ENCODE measurements around the gene TCF21.
"Not testable (repeated sequence)": the region's sequence is repeated elsewhere in the genome, so short reads cannot be mapped to it uniquely, and the experiment has no call there.

Gene TCF21

DNA sequence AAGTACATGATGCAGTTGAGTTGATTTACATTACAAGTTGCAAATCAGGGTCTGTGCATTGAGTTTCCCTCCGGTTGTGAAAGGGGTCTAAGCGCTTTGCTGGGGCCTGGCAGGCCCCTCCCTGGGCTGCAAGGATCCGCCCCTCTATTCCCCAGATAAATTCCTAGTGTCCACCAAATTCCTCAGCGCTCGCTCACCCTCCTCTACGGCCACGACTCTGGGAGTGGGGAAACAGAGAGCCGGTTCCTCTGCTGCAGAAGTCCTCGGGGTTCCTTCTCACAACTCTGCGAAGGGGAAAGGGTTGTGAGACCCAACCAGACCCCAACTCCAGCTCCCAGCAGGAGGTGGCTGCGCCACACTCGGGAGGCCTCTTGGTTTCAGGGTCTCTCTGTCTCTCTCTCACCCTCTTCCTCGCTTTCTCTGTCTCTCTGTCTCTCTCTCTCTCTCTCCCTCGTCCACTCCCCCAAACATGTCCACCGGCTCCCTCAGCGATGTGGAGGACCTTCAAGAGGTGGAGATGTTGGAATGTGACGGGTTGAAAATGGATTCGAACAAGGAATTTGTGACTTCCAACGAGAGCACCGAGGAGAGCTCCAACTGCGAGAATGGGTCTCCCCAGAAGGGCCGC, at the start of gene TCF21:
Gene TCF21 (plus strand): TSS at position 185 of the 628 bp plus-strand sequence. CDS start 285 bp downstream, at position 470.
- Mint-ChIP-seq H3K27me3 (peaks cover 85% of the 10 kb centered on the region), H3K27ac (no peak within 1 kb of the TSS), H3K4me3 (peak within 1 kb of the TSS; percentile 49), H3K9me3 (peaks cover 2% of the 10 kb centered on the region), H3K4me1 (peaks cover 40% of the 10 kb centered on the region), H3K36me3 (no peaks in the 10 kb centered on the region)
- ATAC-seq: no peak

DNA sequence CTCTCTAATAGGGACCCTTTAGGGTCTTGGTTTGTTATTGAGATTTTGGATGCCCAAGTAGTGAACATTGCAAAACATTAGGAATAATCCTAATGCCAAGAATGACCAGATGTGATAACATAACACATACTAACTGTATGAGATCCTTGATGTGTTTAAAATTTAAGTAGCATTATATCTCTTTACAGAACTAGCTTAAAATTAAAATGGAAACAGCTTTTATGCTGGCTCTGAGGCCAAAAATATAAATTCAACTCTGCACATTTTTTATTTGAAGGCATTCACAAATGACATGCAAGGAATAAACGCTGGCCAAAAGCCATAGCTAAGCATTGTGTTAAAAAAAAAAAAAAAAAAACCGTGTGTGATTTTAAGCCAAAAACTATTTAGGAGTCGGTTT, 47.7 kb upstream of the TCF21 start:
- H3K9me3 Mint-ChIP-seq: no peaks in the 10 kb centered on the region
- no peak overlapping the region for H3K27ac Mint-ChIP-seq
- H3K4me3 Mint-ChIP-seq: no peak overlapping the region
- H3K4me1 Mint-ChIP-seq: peaks cover 9% of the 10 kb centered on the region
- ATAC-seq: no peak
- peaks cover 21% of the 10 kb centered on the region for H3K27me3 Mint-ChIP-seq
- H3K36me3 Mint-ChIP-seq: no peaks in the 10 kb centered on the region

DNA sequence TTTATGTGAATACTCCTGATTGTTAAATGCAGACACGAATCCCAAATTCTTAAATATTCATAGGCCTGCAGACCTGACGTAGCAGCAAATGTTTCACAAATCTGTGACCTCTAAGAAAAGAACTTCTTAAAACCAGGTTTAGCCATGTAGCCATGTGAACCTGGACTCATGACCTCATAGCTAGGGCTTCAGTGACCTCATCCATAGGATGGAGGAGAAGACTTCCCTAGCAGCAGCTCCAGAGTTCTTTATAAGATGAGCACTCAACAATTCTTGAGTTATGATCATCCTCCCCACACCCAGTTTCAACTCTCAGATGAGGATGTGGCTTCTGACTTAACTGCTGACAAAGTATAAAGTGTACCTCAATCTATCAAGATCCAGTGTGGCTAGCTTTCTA, 45.8 kb upstream of the TCF21 start:
- Mint-ChIP-seq H3K36me3 (no peaks in the 10 kb centered on the region), H3K27ac (no peak overlapping the region), H3K27me3 (peaks cover 15% of the 10 kb centered on the region), H3K4me1 (peaks cover 2% of the 10 kb centered on the region), H3K9me3 (no peaks in the 10 kb centered on the region), H3K4me3 (no peak overlapping the region)
- no peak for ATAC-seq

DNA sequence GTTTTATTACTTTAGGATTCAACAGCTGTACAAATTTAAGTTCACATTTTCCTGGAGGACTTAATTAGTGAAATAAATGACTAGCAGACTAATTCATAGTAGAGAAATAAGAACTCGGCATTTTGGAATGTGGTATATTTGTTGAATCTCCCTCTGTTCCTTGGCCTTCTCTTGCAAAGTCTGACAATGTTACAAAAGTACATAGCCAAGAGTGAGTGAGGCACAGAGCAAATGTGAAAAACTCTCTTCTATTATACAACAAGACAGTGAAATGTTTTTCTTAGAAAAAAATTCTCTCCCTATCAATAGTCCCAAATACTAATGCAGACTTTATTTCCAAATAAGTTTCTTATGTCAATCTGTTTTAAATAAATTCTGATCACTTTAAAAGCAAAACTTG, 44.2 kb upstream of the TCF21 start:
- no peaks in the 10 kb centered on the region for H3K4me1 Mint-ChIP-seq
- H3K27ac Mint-ChIP-seq: no peak overlapping the region
- no peaks in the 10 kb centered on the region for H3K27me3 Mint-ChIP-seq
- H3K9me3 Mint-ChIP-seq: no peaks in the 10 kb centered on the region
- H3K4me3 Mint-ChIP-seq: no peak overlapping the region
- H3K36me3 Mint-ChIP-seq: no peaks in the 10 kb centered on the region
- ATAC-seq: no peak

DNA sequence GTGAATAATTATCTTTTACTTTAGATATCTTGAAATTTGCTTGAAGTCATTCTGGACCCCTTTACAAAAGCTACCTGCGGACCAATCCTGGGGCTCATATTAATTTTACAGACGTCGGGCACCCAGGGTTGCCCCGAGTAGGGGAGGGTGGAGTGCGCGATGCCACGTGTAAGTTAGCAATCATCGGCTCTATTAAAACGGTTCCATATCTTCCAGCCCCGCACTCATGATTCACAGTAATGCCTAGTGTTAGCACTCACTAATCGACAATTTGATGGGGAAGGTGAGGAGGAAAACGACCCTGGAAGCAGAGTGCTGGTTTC, 34.9 kb upstream of the TCF21 start:
- Mint-ChIP-seq H3K4me1 (peaks cover 7% of the 10 kb centered on the region), H3K4me3 (no peak overlapping the region), H3K27me3 (peaks cover 52% of the 10 kb centered on the region), H3K9me3 (peaks cover 4% of the 10 kb centered on the region), H3K36me3 (no peaks in the 10 kb centered on the region), H3K27ac (no peak overlapping the region)
- no peak for ATAC-seq

DNA sequence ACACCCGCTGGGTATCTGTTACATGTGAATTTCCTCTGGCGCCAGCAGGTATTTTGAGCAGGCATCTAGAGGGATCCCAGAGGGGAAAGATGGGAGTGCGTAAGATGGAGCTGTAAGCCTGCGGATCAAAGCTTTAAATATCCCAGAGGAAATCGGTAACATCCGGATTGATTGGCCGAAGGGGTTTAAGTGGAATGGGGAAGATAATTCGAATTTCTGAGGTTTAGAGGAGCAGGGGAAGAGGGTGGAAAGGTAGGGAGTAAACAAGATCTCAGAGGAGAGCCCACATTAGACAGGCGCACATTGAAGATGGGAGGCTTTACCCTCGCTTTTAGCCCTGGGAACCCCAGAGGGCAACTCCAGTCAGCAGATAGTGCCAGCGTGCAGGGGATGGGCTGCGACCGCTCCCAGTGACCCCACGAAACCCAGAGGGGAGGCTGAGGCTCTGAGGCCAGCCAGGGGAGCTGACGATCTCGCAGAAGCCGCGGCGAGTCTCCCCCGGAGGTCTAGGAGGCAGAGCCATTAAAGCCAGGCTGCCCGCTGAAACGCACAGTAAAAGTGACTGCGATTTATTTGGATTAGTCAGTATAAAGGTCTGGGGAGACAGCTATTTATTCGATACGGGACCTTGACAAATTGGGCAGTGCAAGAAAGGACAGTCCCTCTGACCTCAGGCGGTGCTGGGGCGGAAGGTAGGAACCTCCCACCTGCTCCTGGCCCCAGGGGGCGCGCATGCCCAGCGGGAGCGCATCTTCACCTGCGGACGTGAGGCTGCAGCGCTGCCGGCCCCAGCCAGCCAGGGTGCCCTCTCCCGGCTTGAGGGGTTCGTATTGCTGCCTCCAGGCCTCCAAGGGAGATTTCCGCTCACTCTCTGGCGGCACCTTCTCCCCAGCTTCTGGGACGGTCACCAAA, 34.3 kb upstream of the TCF21 start:
- no peak overlapping the region for H3K4me3 Mint-ChIP-seq

DNA sequence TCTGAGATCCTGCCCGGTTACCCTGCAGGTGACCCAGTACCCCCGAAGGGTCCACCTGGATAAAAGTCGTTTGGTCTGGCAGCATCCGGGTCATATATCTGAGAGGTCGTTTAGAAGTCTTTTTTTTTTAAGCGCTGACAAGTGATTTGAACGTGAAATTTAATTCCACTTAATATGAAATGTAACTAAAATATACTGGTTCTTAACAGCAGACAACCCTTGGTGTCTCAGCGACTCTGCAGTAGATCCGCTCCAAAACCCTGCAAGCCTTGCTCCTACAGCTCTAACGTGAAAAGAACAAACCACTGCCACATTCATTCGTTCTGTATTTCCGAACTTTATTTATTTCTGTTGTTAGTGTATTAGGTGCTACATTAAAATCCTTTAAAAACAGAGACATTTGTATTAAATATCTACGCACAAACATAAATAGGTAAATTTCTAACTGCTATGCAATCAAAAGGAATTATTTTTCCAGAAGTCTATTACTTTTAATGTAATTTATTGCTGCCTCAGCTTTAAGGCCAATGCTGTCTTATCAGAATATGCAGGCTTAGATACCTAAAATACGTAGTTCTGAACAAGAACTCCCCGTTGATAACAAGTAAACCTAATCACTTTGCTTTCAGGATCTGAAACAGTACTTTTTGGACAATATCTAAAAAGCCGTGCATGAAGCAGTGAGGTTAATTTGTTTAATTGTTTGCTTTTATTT, 33.5 kb upstream of the TCF21 start:
- Mint-ChIP-seq H3K27ac (no peak overlapping the region), H3K9me3 (peaks cover 8% of the 10 kb centered on the region), H3K27me3 (peaks cover 63% of the 10 kb centered on the region), H3K4me3 (no peak overlapping the region), H3K36me3 (no peaks in the 10 kb centered on the region), H3K4me1 (peaks cover 7% of the 10 kb centered on the region)
- ATAC-seq: no peak

More for the DNA sequence above, 34.3 kb upstream of the TCF21 start:
- Mint-ChIP-seq H3K27me3 (peaks cover 58% of the 10 kb centered on the region), H3K36me3 (no peaks in the 10 kb centered on the region), H3K9me3 (peaks cover 8% of the 10 kb centered on the region), H3K4me1 (peaks cover 7% of the 10 kb centered on the region), H3K27ac (no peak overlapping the region)
- peak; percentile 20 for ATAC-seq

DNA sequence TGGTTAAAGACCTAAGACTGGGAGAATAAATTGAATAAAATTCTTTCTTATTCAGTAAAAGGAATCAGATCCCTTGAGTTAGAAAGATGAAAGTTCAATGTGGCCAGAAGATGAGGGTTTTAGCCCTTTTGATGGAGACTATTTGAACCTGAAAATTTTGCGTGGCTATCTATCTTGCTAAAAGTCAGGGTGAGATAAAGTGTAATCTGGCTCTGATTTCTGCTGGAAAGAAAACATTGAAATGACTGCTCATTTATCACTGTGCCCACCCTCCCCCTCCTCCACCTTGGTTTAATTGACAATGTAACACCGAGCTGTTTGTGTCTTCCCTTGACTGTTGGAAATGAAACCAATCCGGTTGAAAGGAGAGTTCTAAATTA, 32.9 kb upstream of the TCF21 start:
- H3K9me3 Mint-ChIP-seq: peaks cover 9% of the 10 kb centered on the region
- H3K27ac Mint-ChIP-seq: no peak overlapping the region
- ATAC-seq: no peak
- peaks cover 7% of the 10 kb centered on the region for H3K4me1 Mint-ChIP-seq
- peaks cover 63% of the 10 kb centered on the region for H3K27me3 Mint-ChIP-seq
- no peaks in the 10 kb centered on the region for H3K36me3 Mint-ChIP-seq
- no peak overlapping the region for H3K4me3 Mint-ChIP-seq

DNA sequence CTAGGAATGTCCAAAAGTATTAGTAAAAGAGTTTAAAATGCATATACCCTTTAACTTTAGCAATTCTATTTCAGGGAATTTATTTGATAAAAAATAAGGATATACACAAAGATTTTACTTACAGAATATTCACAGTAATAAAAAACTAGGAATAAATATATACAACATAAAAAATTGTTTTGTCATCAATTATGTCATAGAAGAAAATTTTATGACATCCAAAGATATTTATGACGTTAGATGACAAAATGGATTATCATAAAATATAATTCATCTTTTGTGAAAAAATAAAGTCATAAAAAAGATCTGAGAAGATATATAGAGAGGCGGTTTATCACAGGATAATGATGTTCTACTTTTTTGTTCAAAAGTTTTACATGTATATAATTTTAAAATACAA, 32.0 kb upstream of the TCF21 start:
- H3K27ac Mint-ChIP-seq: no peak overlapping the region
- peaks cover 11% of the 10 kb centered on the region for H3K9me3 Mint-ChIP-seq
- H3K4me1 Mint-ChIP-seq: peaks cover 7% of the 10 kb centered on the region
- H3K27me3 Mint-ChIP-seq: peaks cover 63% of the 10 kb centered on the region
- H3K4me3 Mint-ChIP-seq: no peak overlapping the region
- no peak for ATAC-seq
- no peaks in the 10 kb centered on the region for H3K36me3 Mint-ChIP-seq

DNA sequence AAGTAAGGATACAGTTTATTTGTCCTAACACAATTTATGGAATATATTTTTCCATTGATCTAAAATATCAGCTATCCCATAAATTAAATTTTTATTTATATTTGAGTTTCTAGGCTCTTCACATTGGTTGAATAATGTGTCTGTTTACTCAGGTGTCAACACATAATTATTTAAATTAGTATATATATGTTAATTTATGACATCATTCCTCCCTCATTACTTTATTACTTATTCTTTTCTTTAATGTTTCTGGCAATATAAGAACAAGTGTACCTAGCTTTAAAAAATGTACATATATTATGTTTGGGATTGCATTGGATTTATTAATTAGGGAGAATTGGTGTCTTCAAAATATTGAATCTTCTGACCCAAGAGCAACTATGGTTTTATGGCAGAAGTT, 31.2 kb upstream of the TCF21 start:
- no peak overlapping the region for H3K4me3 Mint-ChIP-seq
- H3K27me3 Mint-ChIP-seq: peaks cover 65% of the 10 kb centered on the region
- H3K9me3 Mint-ChIP-seq: peaks cover 19% of the 10 kb centered on the region
- no peak overlapping the region for H3K27ac Mint-ChIP-seq
- ATAC-seq: no peak
- H3K4me1 Mint-ChIP-seq: peaks cover 7% of the 10 kb centered on the region
- H3K36me3 Mint-ChIP-seq: no peaks in the 10 kb centered on the region

DNA sequence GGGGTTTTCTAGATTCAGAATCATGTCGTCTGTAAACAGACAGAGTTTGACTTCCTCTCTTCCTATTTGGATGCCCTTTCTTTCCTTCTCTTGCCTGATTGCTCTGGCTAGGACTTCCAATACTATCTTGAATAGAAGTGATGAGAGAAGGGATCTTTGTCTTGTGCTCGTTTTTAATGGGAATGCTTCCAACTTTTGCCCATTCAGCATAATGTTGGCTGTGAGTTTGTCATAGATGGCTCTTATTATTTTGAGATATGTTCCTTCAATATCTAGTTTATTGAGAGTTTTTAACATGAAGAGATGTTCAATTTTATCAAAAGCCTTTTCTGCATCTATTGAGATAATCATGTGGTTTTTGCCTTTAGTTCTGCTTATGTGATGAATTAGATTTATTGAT, 27.6 kb upstream of the TCF21 start:
- H3K4me1 Mint-ChIP-seq, H3K4me3 Mint-ChIP-seq, ATAC-seq, H3K27ac Mint-ChIP-seq, H3K36me3 Mint-ChIP-seq: not testable (repeated sequence)
- Mint-ChIP-seq H3K27me3 (peaks cover 50% of the 10 kb centered on the region), H3K9me3 (peaks cover 28% of the 10 kb centered on the region)

DNA sequence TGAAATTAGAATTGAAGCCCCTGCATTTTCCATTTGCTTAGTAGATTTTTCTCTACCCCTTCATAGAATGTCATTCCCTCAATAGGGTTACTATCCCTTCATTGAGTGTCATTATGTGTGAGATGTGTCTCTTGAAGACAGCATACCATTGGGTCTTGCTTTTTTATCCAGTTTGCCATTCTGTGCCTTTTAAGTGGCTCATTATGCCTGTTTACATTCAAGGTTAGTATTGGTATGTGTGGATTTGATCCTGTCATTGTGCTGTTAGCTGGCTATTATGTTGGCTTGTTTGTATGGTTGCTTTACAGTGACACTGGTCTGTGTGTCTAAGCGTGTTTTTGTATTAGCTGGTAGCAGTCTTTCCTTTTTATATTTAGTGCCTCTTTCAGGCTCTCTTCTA, 25.7 kb upstream of the TCF21 start:
- Mint-ChIP-seq H3K4me3 (no peak overlapping the region), H3K36me3 (no peaks in the 10 kb centered on the region), H3K27me3 (peaks cover 54% of the 10 kb centered on the region), H3K27ac (no peak overlapping the region), H3K9me3 (peaks cover 28% of the 10 kb centered on the region), H3K4me1 (no peaks in the 10 kb centered on the region)
- ATAC-seq: no peak

DNA sequence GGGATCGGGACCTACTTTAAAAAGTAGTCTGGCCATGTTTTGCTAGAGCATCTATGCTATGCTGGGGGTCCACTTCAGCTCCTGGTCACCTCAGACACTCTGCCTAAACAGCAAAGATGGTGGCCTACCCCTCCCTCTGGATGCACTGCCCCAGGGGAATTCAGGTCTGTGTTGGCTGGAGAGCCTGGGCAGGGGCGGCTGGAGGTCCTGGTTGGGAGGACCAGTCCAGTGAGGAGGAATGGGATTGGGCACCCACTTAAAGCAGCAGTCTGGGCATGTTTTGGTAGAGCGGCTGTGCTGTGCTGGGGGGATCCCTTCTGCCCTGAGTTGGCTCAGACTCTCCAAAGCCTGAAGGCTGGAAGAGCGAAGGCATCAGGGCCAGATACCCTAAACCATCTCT, 23.2 kb upstream of the TCF21 start:
- Mint-ChIP-seq H3K9me3 (peaks cover 25% of the 10 kb centered on the region), H3K4me1 (no peaks in the 10 kb centered on the region), H3K36me3 (no peaks in the 10 kb centered on the region), H3K27ac (no peak overlapping the region), H3K4me3 (no peak overlapping the region), H3K27me3 (peaks cover 37% of the 10 kb centered on the region)
- no peak for ATAC-seq

DNA sequence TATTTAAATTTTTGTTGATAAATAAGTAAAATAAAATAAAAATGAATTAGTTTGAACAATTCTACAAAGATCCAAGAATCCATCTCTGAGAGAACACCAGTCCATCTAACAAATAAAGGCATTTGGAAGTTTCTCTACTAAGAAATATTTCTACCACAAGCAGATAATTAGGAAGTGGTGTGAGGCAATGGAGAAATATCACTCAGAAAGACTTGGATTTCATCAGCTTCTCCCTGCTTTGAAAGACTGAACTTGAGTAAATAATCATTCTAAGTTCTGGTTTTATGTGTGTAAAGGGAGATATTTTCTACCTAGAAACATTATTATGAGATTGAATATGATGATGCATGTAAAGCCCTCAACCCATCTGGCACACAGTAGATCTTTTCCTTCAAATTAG, 17.8 kb upstream of the TCF21 start:
- Mint-ChIP-seq H3K36me3 (no peaks in the 10 kb centered on the region), H3K27me3 (peaks cover 29% of the 10 kb centered on the region)

DNA sequence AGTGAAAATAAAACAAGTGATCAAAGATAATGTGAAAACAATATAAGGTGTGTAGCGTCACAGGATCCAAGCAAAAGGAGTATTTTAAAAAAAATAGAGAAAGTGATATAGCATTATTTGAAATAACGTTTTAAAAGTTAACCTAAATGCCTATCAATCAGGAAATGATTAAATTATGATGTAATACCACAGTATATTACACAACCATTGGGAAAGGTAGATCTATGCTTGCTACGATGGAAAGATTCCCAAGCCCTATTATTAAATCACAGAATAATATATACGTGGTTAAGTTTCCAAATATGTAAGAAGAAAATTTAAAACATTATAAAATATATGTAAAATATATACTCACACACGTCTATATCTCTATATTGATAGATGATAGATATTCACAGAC, 15.4 kb upstream of the TCF21 start:
- Mint-ChIP-seq H3K4me3 (no peak overlapping the region), H3K4me1 (no peaks in the 10 kb centered on the region), H3K27ac (no peak overlapping the region), H3K36me3 (no peaks in the 10 kb centered on the region), H3K27me3 (peaks cover 24% of the 10 kb centered on the region), H3K9me3 (no peaks in the 10 kb centered on the region)
- ATAC-seq: no peak

More for the DNA sequence above, 17.8 kb upstream of the TCF21 start:
- Mint-ChIP-seq H3K4me3 (no peak overlapping the region), H3K4me1 (no peaks in the 10 kb centered on the region), H3K9me3 (no peaks in the 10 kb centered on the region), H3K27ac (no peak overlapping the region)
- ATAC-seq: no peak
